GM20000 (cell line): ENCODE measurements around the gene C2orf76.

Source experiments
- DNase-seq: peaks from one replicate; pipeline ENCODE4 v3.0.0; 2012; ENCODE audit warnings: low spot score
- TF ChIP-seq, protein P1 (sequence below): IDR thresholded peaks from 2 replicates; pipeline ENCODE4 v1.5.1; 2012; ENCODE audit warnings: mild to moderate bottlenecking, control low read depth; ENCODE audit errors: extremely low read depth, missing control alignments

Gene C2orf76

DNA sequence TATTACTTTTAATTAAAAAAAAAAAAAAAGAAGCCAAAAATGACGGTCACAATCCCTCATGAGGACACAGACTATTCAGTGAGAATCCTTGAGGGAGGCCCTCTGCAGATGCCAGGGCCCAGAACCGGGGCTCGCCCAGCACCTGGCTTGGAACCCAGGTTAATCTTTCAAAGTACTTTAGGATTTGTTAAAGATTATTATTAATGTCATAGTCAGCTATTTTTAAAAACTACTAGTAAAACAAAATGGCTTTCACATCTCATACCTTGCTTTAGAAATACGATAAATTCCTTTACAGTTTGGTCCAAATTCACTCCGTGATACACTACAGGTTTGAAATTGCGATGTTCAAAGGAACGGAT is 27.1 kb downstream of the C2orf76 start:
- no peak for DNase-seq
- TF ChIP-seq, protein P1, sequence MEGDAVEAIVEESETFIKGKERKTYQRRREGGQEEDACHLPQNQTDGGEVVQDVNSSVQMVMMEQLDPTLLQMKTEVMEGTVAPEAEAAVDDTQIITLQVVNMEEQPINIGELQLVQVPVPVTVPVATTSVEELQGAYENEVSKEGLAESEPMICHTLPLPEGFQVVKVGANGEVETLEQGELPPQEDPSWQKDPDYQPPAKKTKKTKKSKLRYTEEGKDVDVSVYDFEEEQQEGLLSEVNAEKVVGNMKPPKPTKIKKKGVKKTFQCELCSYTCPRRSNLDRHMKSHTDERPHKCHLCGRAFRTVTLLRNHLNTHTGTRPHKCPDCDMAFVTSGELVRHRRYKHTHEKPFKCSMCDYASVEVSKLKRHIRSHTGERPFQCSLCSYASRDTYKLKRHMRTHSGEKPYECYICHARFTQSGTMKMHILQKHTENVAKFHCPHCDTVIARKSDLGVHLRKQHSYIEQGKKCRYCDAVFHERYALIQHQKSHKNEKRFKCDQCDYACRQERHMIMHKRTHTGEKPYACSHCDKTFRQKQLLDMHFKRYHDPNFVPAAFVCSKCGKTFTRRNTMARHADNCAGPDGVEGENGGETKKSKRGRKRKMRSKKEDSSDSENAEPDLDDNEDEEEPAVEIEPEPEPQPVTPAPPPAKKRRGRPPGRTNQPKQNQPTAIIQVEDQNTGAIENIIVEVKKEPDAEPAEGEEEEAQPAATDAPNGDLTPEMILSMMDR = no peak

DNA sequence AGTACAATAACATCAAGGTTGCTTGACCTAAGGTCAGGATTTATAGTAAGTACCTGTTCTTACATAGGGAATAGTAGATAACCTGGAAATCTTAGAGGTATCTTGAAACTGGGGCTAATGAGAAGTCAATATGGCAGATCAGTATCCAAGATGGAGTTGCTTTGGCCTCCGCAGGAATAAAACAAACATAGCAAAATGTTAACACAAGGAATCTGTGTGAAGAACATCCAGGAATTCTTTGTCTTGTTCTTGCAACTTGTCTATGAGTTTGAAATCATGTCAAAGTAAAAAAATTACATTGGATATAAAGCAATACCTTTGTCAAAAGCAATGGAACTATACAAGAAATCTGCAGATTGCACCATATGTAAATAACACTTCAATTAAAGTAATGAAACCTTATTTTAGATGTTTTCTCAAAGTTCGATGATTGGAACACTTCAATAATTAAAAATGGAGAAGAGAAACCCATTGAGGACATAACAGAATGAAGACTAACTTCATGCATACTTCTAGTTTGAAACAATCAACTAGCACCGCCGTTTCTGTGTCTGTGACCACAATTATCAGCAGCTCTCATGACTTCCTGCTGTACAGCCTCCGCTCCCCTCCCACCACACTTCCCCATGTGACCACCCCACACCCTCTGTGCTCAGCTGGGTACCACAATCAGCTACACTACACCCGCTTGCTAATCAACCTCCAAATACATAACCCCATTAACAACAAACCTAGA is 27.6 kb downstream of the C2orf76 start:
- peak; percentile 81 for DNase-seq
- TF ChIP-seq, protein P1 = no peak

DNA sequence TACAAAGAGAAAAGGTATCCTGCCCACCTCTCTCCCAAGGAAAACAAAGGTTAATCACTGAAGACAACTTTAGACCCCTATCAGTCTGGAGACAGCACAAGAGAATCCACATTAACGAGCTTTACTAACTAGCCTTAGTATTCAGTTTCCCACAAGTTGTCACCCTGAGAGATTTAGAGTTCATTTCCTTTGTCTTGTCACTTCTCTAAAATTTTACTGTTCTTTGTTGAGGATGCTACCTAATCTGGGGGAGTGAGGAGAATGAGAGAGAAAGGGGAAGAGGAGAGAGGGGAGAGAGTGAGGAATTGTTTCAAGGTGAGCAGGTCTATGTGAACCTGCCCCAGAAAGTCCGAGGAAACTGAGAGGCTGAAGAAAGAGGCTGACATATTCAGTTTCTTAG is 28.4 kb downstream of the C2orf76 start:
- TF ChIP-seq, protein P1 = no peak
- DNase-seq = no peak

DNA sequence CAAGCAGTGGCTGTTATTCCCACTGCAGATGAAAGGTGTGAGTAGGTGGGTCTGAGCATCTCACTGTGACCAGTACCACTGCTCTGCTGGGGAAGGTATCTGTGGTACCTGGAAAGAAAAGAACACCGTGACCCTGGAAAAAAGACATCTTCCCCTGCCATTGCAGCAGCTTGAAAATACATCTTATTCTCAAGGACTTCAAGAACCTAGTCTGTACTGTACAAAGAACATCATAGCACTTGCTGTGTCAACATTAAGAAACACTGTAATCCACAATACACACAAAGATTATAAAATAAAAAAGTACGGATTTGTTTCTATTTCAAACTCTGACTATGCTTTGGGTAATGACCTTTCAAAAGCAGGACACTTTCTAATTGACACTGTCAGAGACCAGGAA is 28.9 kb downstream of the C2orf76 start:
- no peak for DNase-seq
- TF ChIP-seq, protein P1 = no peak

DNA sequence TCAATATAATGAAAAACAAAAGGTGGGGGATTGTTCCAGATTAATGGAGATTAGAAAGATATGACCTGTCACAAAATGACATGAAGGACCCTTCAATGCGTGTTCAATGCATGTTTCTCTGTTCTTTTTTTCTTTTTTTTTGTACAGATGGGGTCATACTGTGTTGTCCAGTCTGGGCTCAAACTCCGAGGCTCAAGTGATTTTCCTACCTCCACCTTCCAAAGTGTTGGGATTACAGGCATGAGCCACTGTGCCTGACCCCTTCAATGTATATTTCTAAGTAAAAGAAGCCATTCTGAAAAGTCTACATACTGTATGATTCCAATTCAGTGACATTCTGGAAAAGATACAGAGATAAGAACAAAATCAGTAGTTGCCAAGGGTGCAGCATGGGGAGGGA is 32.8 kb downstream of the C2orf76 start:
- TF ChIP-seq, protein P1 = no peak
- DNase-seq = no peak

DNA sequence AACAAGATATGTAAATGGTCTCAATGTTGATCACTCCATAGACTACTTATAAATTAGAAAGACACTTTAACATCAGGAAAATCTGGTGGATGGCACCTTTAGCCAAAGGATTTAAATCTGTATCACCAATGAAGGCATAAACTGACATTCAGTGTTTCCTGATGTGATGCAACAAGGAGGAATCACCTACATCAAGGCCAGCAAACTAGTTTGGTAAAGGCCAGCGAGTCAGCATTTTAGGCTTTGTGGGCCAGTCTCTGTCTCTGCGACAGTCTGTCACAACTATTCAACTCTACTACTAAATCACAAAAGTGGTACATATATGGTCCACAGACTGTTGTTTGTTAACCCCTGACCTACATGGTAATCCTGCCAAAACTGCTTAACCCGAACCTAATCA is 33.3 kb downstream of the C2orf76 start:
- no peak for DNase-seq
- TF ChIP-seq, protein P1 = no peak

DNA sequence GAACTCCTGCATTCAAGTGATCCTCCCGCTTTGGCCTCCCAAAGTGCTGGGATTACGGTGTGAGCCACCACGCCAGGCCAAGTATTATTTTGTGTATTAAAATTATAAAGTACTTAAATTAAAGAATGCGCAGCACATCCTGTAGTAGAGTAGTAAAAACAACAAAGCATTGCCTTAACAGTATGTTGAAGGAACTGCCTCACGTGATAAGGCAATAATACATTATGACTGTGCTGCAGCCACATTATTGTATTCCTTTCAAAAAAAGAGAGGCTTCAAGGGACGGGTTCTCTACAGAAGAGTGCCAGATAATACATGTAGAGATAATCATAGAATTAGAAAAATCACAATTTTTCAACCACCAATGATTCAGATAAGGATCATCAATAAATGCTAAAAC is 33.7 kb downstream of the C2orf76 start:
- TF ChIP-seq, protein P1 = no peak
- no peak for DNase-seq
